HCT116 (cell line): Measurements from ENCODE around the gene EYA2.

Experiments used
- EZH2 ChIP-seq: fragments of 200-600 bp; sonication (generic); IDR thresholded peaks from 2 replicates; pipeline ENCODE4 v1.6.1; 2017; ENCODE audit warnings: antibody characterized with exemption, mixed run types
- EZH2phosphoT487 ChIP-seq: fragments of 200-600 bp; IDR thresholded peaks from 2 replicates; pipeline ENCODE4 v1.6.1; 2018; ENCODE audit warnings: antibody characterized with exemption, borderline replicate concordance
- POLR2A ChIP-seq: IDR thresholded peaks from 2 replicates; pipeline ENCODE4 v1.7.0; 2011; ENCODE audit warnings: borderline replicate concordance; ENCODE audit not compliant: insufficient read depth, insufficient read length; ENCODE audit errors: extremely low read depth
- RAD21 ChIP-seq: IDR thresholded peaks from 2 replicates; pipeline ENCODE4 v1.6.1; 2012; ENCODE audit warnings: low read depth, mild to moderate bottlenecking
- TF ChIP-seq, protein P1 (sequence below), 3 experiments: fragments of 200-600 bp in 1 of 3; sonication (generic) in 1 of 3; IDR thresholded peaks in 2 of 3; conservative IDR thresholded peaks in 1 of 3; 2 replicates each; pipeline ENCODE4 v1.5.1; 2012 to 2017; ENCODE audit warnings: low read depth in 2 of 3, low read length in 2 of 3, antibody characterized with exemption in 1 of 3, borderline replicate concordance in 1 of 3, control low read depth in 1 of 3, mild to moderate bottlenecking in 1 of 3, mixed read lengths in 1 of 3, mixed run types in 1 of 3, moderate library complexity in 1 of 3; ENCODE audit not compliant: insufficient read depth in 1 of 3

DNA sequence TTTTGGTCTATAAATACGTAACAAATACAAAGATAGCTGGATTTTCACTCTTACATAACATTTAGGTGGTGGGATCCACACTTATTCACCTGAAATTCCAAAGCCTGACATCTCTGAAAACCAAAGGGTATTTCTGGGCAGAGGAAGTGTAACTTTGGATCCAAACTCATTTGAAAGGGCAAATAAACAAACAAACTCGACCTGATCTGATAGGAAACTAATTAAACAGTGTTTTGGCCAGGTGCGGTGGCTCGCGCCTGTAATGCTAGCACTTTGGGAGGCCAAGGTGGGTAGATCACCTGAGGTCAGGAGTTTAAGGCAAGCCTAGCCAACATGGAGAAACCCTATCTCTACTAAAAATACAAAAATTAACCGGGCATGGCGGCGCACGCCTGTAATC is 332.9 kb downstream of the EYA2 start:
- TF ChIP-seq EZH2phosphoT487 (no peak), RAD21 (no peak), EZH2 (no peak), POLR2A (no peak)
- TF ChIP-seq, protein P1, sequence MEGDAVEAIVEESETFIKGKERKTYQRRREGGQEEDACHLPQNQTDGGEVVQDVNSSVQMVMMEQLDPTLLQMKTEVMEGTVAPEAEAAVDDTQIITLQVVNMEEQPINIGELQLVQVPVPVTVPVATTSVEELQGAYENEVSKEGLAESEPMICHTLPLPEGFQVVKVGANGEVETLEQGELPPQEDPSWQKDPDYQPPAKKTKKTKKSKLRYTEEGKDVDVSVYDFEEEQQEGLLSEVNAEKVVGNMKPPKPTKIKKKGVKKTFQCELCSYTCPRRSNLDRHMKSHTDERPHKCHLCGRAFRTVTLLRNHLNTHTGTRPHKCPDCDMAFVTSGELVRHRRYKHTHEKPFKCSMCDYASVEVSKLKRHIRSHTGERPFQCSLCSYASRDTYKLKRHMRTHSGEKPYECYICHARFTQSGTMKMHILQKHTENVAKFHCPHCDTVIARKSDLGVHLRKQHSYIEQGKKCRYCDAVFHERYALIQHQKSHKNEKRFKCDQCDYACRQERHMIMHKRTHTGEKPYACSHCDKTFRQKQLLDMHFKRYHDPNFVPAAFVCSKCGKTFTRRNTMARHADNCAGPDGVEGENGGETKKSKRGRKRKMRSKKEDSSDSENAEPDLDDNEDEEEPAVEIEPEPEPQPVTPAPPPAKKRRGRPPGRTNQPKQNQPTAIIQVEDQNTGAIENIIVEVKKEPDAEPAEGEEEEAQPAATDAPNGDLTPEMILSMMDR (IDR thresholded peaks at IDR 0.05 in 2 of 3, conservative IDR thresholded peaks at IDR 0.05 in 1 of 3; ENCODE audit: borderline replicate concordance in 1 of 3, insufficient read depth in 1 of 3, low read depth in 2 of 3, low read length in 2 of 3): no peak
